ENCODE results near the gene IL4I1. TPM values are rescaled to one million over a fixed set of nuclear protein-coding genes. Genes with fewer than 3 reads are reported as not detected.
A peak's percentile ranks its signal among the peaks of the same experiment; 100 is the strongest.

The IL4I1 gene
- total RNA-seq, 1 experiment from 2014 or later: 0.61 TPM

DNA sequence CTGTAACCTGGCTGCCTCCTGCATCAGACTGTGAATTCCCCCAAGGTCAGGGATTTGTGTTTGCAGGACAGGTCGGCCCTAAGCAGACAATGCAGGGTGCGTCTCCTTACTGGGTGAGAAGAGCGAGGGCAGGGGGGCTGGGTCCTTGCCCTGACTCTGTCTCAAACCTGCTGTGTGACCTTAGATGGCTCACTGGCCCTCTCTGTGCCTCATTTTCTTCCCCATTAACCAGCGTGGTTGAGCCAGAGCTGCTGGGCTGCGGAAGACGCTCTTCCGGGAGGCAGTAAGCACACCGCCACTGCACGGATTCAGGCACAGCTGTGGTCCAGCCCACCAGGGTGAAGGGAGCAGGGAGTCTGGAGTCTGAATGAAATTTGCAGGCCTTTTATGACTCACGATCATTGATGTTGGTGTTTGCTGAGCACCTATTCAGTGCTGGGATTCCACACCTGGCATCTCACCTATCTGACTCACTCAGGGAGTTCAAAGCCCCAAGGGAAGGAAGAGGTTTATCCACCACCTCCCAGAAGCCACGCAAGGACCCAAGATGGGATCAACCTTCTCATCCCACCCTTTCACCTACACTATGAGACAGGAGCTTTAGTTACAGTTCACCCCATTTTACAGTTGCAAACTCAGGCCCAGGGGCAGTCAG, 22.1 kb downstream of the IL4I1 start:
- no peak for TF ChIP-seq CTCF (conservative IDR thresholded peaks at IDR 0.05)
- WGBS (ENCODE audit: extremely low coverage, insufficient read length, low lambda C conversion rate): no CpG with 5 or more reads among the region's 11 CpGs
- Histone ChIP-seq H2BK15ac (ENCODE audit: low read depth, low read length) (no peak overlapping the region), H3K14ac (ENCODE audit: insufficient read depth, low read length) (no peak overlapping the region), H3K4me1 (ENCODE audit: insufficient read depth, low read length) (peaks cover 2% of the 10 kb centered on the region; the same call in 1 of the 2 replicates), H4K20me1 (ENCODE audit: control insufficient read depth, insufficient read depth, insufficient read length) (no peaks in the 10 kb centered on the region), H2BK20ac (ENCODE audit: low read depth, low read length, poor library complexity, severe bottlenecking) (no peak overlapping the region), H2AFZ (ENCODE audit: low read length) (no peak overlapping the region), H3T11ph (ENCODE audit: low read length) (no peak overlapping the region), H3K23me2 (ENCODE audit: insufficient read length, low read depth, low read length, poor library complexity, severe bottlenecking) (peaks cover 17% of the 10 kb centered on the region), H2BK120ac (ENCODE audit: low read depth, low read length, poor library complexity, severe bottlenecking) (no peak overlapping the region), H4K8ac (replicated peaks; ENCODE audit: insufficient read length, low read depth, low read length) (no peak overlapping the region), H2BK5ac (ENCODE audit: insufficient read length, low read length) (no peak overlapping the region), H4K91ac (ENCODE audit: insufficient read length, low read depth, low read length) (no peak overlapping the region), H3K4me2 (ENCODE audit: insufficient read depth, insufficient read length, low read length) (no peak overlapping the region), H3K56ac (ENCODE audit: insufficient read length, low read depth, low read length) (no peak overlapping the region), H4K5ac (ENCODE audit: insufficient read length, low read depth, low read length) (no peak overlapping the region), H3K27ac (ENCODE audit: insufficient read length, low read depth, low read length) (no peak overlapping the region), H3K79me1 (ENCODE audit: insufficient read depth, low read depth, low read length, poor library complexity, severe bottlenecking) (no peaks in the 10 kb centered on the region), H3K27me3 (ENCODE audit: insufficient read depth, low read length) (no peaks in the 10 kb centered on the region), H2AK5ac (ENCODE audit: insufficient read length, low read length) (no peak overlapping the region), H3K9me3 (ENCODE audit: control insufficient read depth, low read depth, low read length) (no peaks in the 10 kb centered on the region), H3K79me2 (ENCODE audit: insufficient read depth, low read length) (no peaks in the 10 kb centered on the region; the same call in 1 of the 2 replicates), H3K9ac (ENCODE audit: extremely low read depth, insufficient read length, low read length) (no peak overlapping the region), H3K23ac (ENCODE audit: insufficient read length, low read depth, low read length) (no peak overlapping the region), H2BK12ac (ENCODE audit: insufficient read length, low read depth, low read length) (no peak overlapping the region), H3K4ac (ENCODE audit: low read depth, low read length) (no peak overlapping the region), H3K18ac (ENCODE audit: insufficient read length, low read depth, low read length) (no peak overlapping the region)
- H3K4me3 Mint-ChIP-seq: peak overlapping the region in 1 of 2 experiments; percentile 43; a peak in 3 of 5 replicates
- no peaks in the 10 kb centered on the region for H3K27me3 Mint-ChIP-seq (ENCODE audit: low read depth)
- H3K4me1 Mint-ChIP-seq: peaks cover 23 to 31% of the 10 kb centered on the region in 2 experiments
- no peak for DNase-seq
- H3K36me3 Mint-ChIP-seq (ENCODE audit: insufficient read depth in 1 of 3, low read depth in 3 of 3): peaks cover 11 to 22% (median 15%) of the 10 kb centered on the region in 3 experiments
- no peaks in the 10 kb centered on the region for H3K9me3 Mint-ChIP-seq
- peak overlapping the region in 2 of 3 experiments; percentile 45 to 86; a peak in 4 of 7 replicates for H3K27ac Mint-ChIP-seq

Data from H9 (cell line).